ENCODE data around the gene CNIH3. TPM values are rescaled to one million over a fixed set of nuclear protein-coding genes. Genes with fewer than 3 reads are reported as not detected.

The CNIH3 gene
- total RNA-seq, 1 experiment from 2014 or later = 4.2 TPM

DNA sequence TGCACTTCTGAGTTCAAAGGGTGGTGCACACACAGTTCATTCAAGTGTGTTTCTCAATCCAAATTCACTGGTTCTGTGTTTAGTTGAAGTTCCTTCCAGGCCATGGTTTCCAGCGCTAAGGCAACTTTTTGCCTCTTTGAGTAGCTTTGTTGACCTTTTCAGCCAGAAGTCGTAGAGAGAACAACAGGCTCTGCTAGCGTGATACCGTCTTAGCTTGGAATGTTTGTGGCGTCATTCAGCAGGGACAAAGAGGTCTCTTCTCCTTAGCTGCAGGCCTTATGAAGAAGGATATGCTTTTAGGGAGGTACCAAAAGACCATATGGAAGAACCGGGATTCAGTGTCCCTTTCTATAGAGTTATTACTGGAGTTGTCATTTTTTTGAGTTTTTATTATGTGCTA lies 65.7 kb downstream of the CNIH3 start:
- Mint-ChIP-seq H3K4me1 (peaks cover 0 to 3% of the 10 kb centered on the region in 2 experiments; a peak in 1 of 4 replicates), H3K27me3 (ENCODE audit: low read depth) (no peaks in the 10 kb centered on the region), H3K4me3 (no peak overlapping the region), H3K36me3 (ENCODE audit: insufficient read depth in 1 of 3, low read depth in 3 of 3) (peaks cover 0 to 2% (median 0%) of the 10 kb centered on the region in 3 experiments; a peak in 1 of 7 replicates), H3K9me3 (peaks cover 0 to 1% of the 10 kb centered on the region in 2 experiments; a peak in 2 of 5 replicates), H3K27ac (peak overlapping the region in 1 of 3 experiments; percentile 73; a peak in 2 of 7 replicates)
- Histone ChIP-seq H3K56ac (ENCODE audit: insufficient read length, low read depth, low read length) (no peak overlapping the region), H3K4ac (ENCODE audit: low read depth, low read length) (no peak overlapping the region), H3K27me3 (ENCODE audit: insufficient read depth, low read length) (no peaks in the 10 kb centered on the region), H3K79me2 (ENCODE audit: insufficient read depth, low read length) (no peaks in the 10 kb centered on the region), H3K79me1 (ENCODE audit: insufficient read depth, low read depth, low read length, poor library complexity, severe bottlenecking) (no peaks in the 10 kb centered on the region), H4K91ac (ENCODE audit: insufficient read length, low read depth, low read length) (no peak overlapping the region), H2BK12ac (ENCODE audit: insufficient read length, low read depth, low read length) (no peak overlapping the region), H3K23ac (ENCODE audit: insufficient read length, low read depth, low read length) (no peak overlapping the region), H3K14ac (ENCODE audit: insufficient read depth, low read length) (no peak overlapping the region), H3K27ac (ENCODE audit: insufficient read length, low read depth, low read length) (no peak overlapping the region), H3K4me2 (ENCODE audit: insufficient read depth, insufficient read length, low read length) (no peak overlapping the region), H2AK5ac (ENCODE audit: insufficient read length, low read length) (no peak overlapping the region), H3T11ph (ENCODE audit: low read length) (no peak overlapping the region), H3K23me2 (ENCODE audit: insufficient read length, low read depth, low read length, poor library complexity, severe bottlenecking) (no peaks in the 10 kb centered on the region), H2BK20ac (ENCODE audit: low read depth, low read length, poor library complexity, severe bottlenecking) (no peak overlapping the region), H2BK120ac (ENCODE audit: low read depth, low read length, poor library complexity, severe bottlenecking) (no peak overlapping the region), H4K20me1 (ENCODE audit: control insufficient read depth, insufficient read depth, insufficient read length) (no peaks in the 10 kb centered on the region), H3K18ac (ENCODE audit: insufficient read length, low read depth, low read length) (no peak overlapping the region), H2BK5ac (ENCODE audit: insufficient read length, low read length) (no peak overlapping the region), H2AFZ (ENCODE audit: low read length) (no peak overlapping the region), H4K5ac (ENCODE audit: insufficient read length, low read depth, low read length) (no peak overlapping the region), H3K9ac (ENCODE audit: extremely low read depth, insufficient read length, low read length) (no peak overlapping the region), H3K4me1 (ENCODE audit: insufficient read depth, low read length) (no peaks in the 10 kb centered on the region), H3K9me3 (ENCODE audit: control insufficient read depth, low read depth, low read length) (no peaks in the 10 kb centered on the region), H2BK15ac (ENCODE audit: low read depth, low read length) (no peak overlapping the region), H4K8ac (replicated peaks; ENCODE audit: insufficient read length, low read depth, low read length) (no peak overlapping the region)
- no peak for TF ChIP-seq CTCF (conservative IDR thresholded peaks at IDR 0.05)
- WGBS (ENCODE audit: extremely low coverage, insufficient read length, low lambda C conversion rate) = no CpG with 5 or more reads among the region's 6 CpGs
- no peak for DNase-seq
